GM10847 (cell line): ENCODE measurements around the gene NELFCD.

Experiments used
- POLR2A ChIP-seq: IDR thresholded peaks from 2 replicates; pipeline ENCODE4 v1.6.1; 2011; ENCODE audit not compliant: insufficient read length; ENCODE audit errors: extremely low read depth

The NELFCD gene

DNA sequence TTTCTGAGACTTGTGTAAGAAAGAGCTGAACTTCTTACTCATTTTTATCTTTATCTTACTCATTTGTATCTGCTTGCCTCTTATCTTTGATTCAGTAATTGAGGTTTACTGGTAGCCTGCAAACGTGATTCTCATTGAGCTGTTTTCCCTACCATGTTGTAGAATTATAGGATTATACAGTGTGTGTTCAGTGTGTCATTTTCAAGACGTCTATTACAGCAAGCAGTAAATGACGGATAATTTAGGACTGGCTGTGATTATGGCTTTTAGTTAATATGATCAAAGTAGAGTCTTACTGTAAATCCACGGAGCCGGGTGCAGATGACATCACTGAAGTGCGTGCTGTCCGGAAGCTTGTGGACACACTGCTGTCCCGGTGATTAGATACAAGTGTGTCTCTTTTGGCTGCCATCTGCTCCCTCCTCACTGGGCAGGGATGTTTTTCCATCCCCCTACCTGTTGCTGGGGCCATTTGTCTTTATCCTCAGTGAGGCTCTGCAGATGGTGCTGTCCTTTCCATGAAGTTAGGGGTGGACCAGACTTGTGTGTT lies 6.0 kb downstream of the NELFCD start:
- TF ChIP-seq POLR2A: no peak

DNA sequence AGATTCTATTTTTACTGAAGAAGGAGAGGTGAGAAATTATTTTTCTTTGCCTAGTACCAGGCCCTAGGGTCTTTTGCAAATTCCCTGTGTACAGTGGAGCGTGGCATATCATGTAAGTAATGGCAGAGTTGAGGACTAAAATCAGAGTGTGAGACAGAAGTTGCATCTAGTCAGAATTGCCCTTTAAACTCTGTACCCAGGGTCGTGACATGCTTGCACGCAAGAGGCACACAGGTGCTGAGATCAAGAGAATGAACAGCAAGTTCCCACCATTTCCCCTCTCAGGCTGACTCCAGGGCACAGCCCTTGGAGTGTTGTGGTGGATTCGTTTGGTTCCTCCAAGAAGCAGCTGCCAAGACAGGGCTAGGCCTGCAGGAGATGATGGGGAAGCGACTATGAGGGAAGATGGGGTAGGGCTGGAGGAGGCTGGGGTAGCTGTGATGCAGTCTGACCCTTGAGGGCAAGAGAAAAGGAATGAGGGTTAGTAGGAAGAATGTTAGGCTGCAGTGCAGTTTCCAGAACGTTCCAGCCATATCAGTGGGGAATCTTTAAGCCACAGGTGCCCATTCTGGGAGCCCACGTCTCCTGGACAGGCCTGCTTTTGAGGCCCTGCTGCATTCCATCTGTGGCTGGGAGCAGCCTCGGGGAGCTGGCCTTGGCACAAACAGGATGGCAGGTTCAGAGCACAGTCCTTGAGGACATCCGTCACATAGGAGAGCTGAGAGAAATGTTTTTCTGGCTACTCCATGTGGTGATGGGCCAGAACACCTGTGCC lies 6.9 kb downstream of the NELFCD start:
- TF ChIP-seq POLR2A: no peak

DNA sequence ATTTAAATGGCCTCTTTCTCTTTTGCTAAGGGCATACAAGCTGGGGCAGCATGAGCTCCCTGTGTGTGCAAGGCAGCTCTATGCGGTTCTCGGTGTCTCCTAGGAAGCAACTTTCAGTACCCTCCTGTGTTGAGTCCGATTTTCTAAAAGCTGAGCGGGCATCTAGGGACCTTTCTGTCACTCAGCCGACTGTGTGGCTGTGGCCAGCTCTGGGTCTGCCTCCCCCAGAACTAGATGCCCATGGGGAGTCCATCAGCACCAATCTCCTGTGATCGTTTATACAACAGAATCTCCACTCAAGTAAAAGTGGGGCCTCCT lies 7.5 kb downstream of the NELFCD start:
- no peak for TF ChIP-seq POLR2A

DNA sequence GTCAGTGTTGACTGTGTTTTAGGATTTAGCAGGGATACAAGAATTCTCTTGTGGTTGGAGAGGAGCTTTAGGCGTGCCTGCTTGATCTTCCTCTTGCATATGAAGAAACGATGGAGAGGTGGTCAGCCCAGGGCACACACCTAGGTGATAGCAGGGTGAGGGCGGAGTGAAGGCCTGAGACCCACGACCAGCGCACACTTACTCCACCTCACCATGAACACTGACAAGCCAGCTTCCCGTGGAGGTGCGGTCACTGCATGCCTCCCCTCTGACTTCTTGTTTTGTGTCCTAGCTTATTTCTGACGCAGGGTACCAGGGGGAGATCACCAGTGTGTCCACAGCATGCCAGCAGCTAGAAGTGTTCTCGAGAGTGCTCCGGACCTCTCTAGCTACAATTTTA lies 8.1 kb downstream of the NELFCD start:
- no peak for TF ChIP-seq POLR2A

DNA sequence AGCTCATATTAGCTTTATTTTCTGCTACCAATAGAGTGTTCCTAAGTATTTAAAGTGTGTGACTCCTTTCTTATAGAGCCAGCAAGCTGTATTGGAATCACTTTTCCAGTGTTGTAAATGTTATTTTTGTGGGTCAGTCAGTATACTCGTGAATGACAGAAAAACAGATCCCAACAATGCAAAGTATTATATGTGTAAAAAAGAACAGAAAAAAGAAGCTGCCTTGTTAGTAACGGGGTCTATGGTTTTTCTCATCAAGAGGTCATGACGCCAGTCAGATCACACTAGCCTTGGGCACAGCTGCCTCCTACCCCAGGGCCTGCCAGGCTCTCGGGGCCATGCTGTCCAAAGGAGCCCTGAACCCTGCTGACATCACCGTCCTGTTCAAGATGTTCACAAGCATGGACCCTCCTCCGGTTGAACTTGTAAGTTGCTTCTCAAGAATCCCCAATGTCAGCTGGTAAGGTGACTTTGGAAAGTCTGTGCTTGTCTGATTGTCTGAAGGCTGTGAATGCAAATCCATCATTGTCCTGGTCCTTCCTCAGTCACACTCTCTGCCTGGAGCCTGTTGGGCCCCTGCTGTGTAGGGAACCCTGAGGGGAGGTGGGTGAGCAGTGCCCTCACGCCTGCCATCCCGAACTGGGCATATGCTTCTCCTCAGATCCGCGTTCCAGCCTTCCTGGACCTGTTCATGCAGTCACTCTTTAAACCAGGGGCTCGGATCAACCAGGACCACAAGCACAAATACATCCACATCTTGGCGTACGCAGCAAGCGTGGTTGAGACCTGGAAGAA lies 9.8 kb downstream of the NELFCD start:
- no peak for TF ChIP-seq POLR2A

DNA sequence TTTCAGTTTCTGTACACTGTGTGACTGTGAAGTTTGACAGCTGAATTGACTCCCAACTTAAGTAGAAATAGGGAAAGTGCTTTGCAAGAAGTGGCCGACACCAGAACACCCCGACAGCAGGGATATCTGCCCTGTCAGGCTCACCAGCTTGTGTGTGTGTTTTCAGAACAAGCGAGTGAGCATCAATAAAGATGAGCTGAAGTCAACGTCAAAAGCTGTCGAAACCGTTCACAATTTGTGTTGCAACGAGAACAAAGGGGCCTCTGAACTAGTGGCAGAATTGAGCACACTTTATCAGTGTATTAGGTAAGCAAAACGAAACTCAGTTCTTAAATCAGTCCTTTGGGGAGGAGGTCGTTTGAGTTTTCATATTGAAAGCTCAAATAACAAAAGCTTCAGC lies 10.7 kb downstream of the NELFCD start:
- TF ChIP-seq POLR2A: no peak

DNA sequence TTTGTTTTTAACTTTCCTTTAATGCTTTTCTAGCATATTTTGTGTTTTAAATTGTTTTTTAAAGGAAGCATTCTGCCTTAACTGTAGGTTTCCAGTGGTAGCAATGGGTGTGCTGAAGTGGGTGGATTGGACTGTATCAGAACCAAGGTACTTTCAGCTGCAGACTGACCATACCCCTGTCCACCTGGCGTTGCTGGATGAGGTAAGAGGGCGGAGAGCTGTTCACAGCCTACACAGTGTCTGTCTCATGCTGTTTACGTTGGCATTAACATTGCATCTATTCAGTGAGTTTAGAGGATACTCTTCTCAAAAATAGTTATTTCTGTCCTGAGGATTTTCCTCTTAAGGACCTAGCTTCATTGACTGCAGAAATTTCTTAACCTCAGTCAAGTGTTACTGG lies 11.9 kb downstream of the NELFCD start:
- no peak for TF ChIP-seq POLR2A

DNA sequence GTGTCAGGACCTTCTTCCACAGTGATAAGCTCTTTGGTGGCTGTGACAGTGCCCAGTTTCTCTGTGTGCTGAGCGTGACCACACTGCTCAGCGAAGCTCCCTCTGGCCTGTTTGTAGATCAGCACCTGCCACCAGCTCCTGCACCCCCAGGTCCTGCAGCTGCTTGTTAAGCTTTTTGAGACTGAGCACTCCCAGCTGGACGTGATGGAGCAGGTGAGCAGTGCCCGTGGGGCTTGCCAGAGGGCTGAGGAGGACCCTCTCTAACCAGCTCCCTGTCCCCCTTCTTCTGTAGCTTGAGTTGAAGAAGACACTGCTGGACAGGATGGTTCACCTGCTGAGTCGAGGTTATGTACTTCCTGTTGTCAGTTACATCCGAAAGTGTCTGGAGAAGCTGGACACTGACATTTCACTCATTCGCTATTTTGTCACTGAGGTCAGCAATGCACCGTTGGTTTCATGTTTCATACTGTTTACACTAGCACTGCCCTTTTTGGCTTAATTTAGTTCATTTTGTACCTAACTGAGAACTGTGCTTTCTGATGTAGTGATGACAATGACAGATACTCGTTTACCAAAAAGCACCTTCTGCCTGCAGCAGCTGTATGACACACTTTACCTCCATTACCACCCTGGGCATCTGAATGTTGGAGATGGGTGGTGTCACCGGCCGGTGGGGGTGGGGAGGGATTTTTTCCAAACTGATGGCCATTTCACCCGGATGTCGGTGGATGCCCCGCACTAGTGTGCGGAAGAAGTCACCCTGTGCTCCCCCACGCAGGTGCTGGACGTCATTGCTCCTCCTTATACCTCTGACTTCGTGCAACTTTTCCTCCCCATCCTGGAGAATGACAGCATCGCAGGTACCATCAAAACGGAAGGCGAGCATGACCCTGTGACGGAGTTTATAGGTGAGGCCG lies 12.5 kb downstream of the NELFCD start:
- TF ChIP-seq POLR2A: peak; percentile 11

DNA sequence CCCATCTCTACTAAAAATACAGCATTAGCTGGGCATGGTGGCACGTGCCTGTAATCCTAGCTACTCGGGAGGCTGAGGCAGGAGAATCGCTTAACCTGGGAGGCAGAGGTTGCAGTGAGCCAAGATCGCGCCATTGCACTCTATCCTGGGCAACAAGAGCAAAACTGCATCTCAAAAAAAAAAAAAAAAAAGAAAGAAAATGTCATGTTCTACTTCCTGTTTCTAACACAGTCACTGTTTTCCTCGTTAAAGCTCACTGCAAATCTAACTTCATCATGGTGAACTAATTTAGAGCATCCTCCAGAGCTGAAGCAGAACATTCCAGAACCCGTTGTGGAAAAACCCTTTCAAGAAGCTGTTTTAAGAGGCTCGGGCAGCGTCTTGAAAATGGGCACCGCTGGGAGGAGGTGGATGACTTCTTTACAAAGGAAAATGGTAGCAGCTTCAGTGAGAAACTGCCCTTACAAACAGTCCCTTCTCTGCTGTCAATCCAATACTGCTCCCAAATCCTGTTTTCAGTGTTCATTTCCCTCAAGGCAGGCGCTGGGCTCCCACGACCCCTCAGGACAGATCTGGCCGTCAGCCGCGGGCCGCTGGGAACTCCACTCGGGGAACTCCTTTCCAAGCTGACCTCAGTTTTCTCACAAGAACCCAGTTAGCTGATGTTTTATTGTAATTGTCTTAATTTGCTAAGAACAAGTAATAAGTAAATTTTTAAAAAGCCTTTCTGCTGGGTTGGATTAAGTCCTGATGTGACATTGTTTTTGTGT lies 13.5 kb downstream of the NELFCD start:
- TF ChIP-seq POLR2A: no peak

DNA sequence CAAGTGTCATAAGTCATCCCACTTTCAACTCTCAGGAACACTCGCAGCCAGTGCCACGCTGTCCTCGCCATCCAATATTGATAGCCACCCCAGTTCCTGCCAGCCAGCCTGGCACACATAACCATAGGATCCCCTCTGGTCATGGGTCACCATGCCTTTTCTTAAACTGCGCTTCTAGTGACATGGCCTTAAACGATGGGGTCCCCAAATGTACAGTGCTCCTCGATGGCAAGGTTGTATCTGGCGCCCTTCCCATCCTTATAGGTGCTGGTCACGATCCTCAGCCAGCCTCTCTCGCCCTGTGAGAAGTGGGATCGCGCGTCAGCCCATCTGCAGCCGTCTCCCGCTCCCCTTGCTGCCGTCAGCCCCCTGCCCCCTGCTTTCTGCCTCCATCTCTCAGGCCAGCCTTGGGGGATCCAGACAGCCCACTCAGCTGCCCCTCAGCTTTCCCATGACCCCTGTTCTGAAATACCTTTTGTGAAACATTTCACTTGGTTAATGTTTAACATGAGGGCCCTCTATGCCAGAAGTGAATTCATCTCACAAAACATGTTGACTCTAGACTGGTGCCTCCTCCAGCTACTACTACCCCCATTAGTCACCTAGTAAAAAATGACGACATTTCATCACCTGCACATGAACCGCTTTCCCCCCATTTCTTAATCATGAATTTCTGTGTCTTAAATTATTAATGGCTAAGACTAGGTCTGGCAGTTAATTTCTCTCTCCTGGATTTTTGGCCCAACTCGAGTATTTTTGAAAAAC lies 14.6 kb downstream of the NELFCD start:
- TF ChIP-seq POLR2A: no peak

DNA sequence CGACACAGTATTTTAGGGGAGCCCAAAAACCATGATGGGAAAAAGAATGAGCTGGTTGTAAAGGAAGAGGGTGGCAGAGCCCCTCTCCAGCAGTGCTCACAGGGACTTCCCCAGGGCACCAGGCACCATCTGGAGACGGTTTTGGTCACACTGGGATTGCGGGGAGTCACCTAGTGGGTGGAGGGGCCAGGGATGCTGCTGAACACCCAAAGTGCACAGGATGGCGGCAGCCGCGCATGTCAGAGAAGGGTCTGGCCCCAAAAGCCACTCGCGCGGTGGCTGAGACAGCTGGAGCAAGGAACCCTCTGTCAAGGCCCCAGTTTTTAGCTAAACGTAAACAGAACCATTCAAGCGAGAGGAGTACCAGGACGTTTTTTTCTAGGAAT lies 15.2 kb downstream of the NELFCD start:
- TF ChIP-seq POLR2A: no peak

DNA sequence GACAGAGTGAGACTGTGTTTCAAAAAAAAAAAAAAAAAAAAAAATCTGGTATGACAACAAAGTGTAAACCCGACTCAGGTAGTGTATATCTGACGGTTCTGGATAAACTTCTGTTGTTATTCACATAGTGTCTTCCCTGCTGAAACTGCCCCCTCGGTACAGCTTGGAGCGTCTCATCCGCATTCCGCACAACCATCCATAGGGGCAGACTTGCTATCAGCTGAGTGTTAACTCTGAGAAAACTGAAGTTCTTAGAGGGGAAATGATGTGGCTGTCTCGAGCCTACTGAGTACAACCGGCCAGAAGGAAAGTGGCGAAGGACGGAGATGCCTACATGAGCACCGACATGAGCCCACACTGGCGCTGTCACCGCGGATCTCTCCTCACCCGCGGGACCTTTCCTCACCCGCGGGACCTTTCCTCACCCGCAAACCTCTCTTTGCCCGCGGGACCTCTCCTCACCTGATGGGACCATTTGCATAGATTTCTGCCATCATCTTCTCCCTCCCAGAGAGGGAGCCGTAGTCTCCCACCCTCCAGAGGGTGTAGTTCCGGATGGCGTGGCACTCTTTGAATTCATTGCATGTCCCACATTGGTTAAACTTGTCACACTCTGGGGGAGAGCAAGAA lies 16.2 kb downstream of the NELFCD start:
- TF ChIP-seq POLR2A: no peak

DNA sequence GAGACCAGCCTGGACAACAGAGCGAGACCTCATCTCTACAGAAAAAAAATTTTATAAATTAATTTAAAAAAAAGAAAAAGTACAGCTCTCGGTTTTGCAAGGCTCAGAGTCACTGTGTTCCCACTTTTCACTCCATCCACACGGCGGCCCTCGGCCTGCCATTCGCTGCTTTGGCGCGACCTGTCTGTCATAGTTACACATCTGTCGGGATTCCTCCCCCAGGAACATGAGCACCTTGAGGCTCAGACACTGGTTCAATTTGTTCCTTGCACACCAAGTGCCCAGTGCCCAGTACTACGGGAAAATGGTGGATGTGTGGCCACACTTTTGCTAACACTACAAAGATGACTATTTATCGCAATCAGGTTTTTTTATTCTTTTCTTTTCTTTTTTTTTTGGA lies 17.6 kb downstream of the NELFCD start:
- TF ChIP-seq POLR2A: no peak
